CD14-positive monocyte (primary cell): Measurements from ENCODE around the gene PTPRN2. TPM values are rescaled to one million over a fixed set of nuclear protein-coding genes. Genes with fewer than 3 reads are reported as not detected.

Experiments used
- DNase-seq, 3 donors: peaks; one replicate each; pipeline ENCODE4 v3.0.0-alpha.2; 2011 to 2022
- H2AFZ ChIP-seq: 2 replicates; pipeline ENCODE4 v1.6.0; 2012; ENCODE audit warnings: mild to moderate bottlenecking, low read depth, low read length, inconsistent platforms; ENCODE audit not compliant: insufficient read depth, poor library complexity, severe bottlenecking
- H3K27ac ChIP-seq, 2 donors: 1 replicate in 1 of 2; 2 replicates in 1 of 2; pipeline ENCODE4 v1.5.1; 2012 to 2013; ENCODE audit warnings: low read length in 2 of 2, control low read depth in 1 of 2, inconsistent platforms in 1 of 2, low read depth in 1 of 2, mild to moderate bottlenecking in 1 of 2
- H3K27me3 ChIP-seq, 2 donors: one replicate each; pipeline versions ENCODE4 v1.6.0 to v1.6.1; 2011 to 2013; ENCODE audit warnings: low read length in 2 of 2; ENCODE audit not compliant: control insufficient read depth in 2 of 2, insufficient read depth in 2 of 2
- H3K36me3 ChIP-seq, 2 donors: replicated peaks in 1 of 2; 1 replicate in 1 of 2; 2 replicates in 1 of 2; pipeline versions ENCODE4 v1.5.1 to v1.6.1; 2012 to 2013; ENCODE audit warnings: low read length in 2 of 2, control low read depth in 1 of 2, inconsistent platforms in 1 of 2, mild to moderate bottlenecking in 1 of 2; ENCODE audit not compliant: insufficient read depth in 2 of 2, control insufficient read depth in 1 of 2
- H3K4me1 ChIP-seq, 2 donors: 1 replicate in 1 of 2; 2 replicates in 1 of 2; pipeline versions ENCODE4 v1.5.1 to v1.6.1; 2012 to 2013; ENCODE audit warnings: low read length in 2 of 2, control low read depth in 1 of 2, inconsistent platforms in 1 of 2, mild to moderate bottlenecking in 1 of 2, moderate library complexity in 1 of 2; ENCODE audit not compliant: insufficient read depth in 2 of 2, control insufficient read depth in 1 of 2
- H3K4me2 ChIP-seq: replicated peaks from 2 replicates; pipeline ENCODE3; 2012; ENCODE audit warnings: low read length, moderate library complexity, mild to moderate bottlenecking; ENCODE audit not compliant: poor library complexity, severe bottlenecking; ENCODE audit errors: extremely low read depth
- H3K4me3 ChIP-seq, 3 experiments: fragments of 200-600 bp in 1 of 3; sonication (generic) in 1 of 3; replicated peaks in 1 of 3; 1 replicate in 2 of 3; 2 replicates in 1 of 3; pipeline ENCODE4 v1.5.1; 2011 to 2013; ENCODE audit warnings: low read length in 3 of 3, mild to moderate bottlenecking in 3 of 3, control low read depth in 2 of 3, low read depth in 2 of 3, inconsistent platforms in 1 of 3, moderate library complexity in 1 of 3
- H3K79me2 ChIP-seq: 2 replicates; pipeline ENCODE4 v1.6.0; 2012; ENCODE audit warnings: mild to moderate bottlenecking, control low read depth, inconsistent platforms, low read length, moderate library complexity; ENCODE audit not compliant: insufficient read depth
- H3K9ac ChIP-seq: 2 replicates; pipeline ENCODE4 v1.6.0; 2017; ENCODE audit warnings: low read length, mild to moderate bottlenecking; ENCODE audit not compliant: insufficient read depth, poor library complexity, severe bottlenecking
- H3K9me3 ChIP-seq, 2 donors: replicated peaks in 1 of 2; 1 replicate in 1 of 2; 2 replicates in 1 of 2; pipeline versions ENCODE4 v1.5.1 to v1.6.1; 2012 to 2013; ENCODE audit warnings: low read length in 2 of 2, control low read depth in 1 of 2; ENCODE audit not compliant: control insufficient read depth in 1 of 2, insufficient read depth in 1 of 2
- H4K20me1 ChIP-seq: 2 replicates; pipeline ENCODE4 v1.6.0; 2012; ENCODE audit warnings: mild to moderate bottlenecking, low read length, control low read depth, moderate library complexity; ENCODE audit not compliant: insufficient read depth
- H3K27ac Mint-ChIP-seq, 7 donors: one replicate each; pipeline ENCODE4 v1.8.0; 2020; ENCODE audit warnings: mild to moderate bottlenecking in 7 of 7, mixed read lengths in 7 of 7, moderate library complexity in 6 of 7, inconsistent platforms in 2 of 7
- H3K27me3 Mint-ChIP-seq, 3 donors: one replicate each; pipeline ENCODE4 v1.8.0; 2021 to 2022; ENCODE audit warnings: low read depth in 3 of 3, mild to moderate bottlenecking in 3 of 3, mixed read lengths in 3 of 3, moderate library complexity in 3 of 3, inconsistent platforms in 1 of 3
- H3K36me3 Mint-ChIP-seq, 2 donors: one replicate each; pipeline ENCODE4 v1.8.0; 2020; ENCODE audit warnings: mixed read lengths in 2 of 2, inconsistent platforms in 1 of 2, mild to moderate bottlenecking in 1 of 2
- H3K4me1 Mint-ChIP-seq: one replicate; pipeline ENCODE4 v1.8.0; 2020; ENCODE audit warnings: mild to moderate bottlenecking, mixed read lengths
- H3K4me3 Mint-ChIP-seq, 2 donors: one replicate each; pipeline ENCODE4 v1.8.0; 2020; ENCODE audit warnings: mild to moderate bottlenecking in 2 of 2, mixed read lengths in 2 of 2, moderate library complexity in 1 of 2
- H3K9me3 Mint-ChIP-seq, 7 donors: one replicate each; pipeline ENCODE4 v1.8.0; 2020 to 2022; ENCODE audit warnings: mixed read lengths in 7 of 7, mild to moderate bottlenecking in 6 of 7, moderate library complexity in 6 of 7, inconsistent platforms in 2 of 7
- CTCF ChIP-seq: fragments of 200-600 bp; IDR thresholded peaks from one replicate; pipeline ENCODE4 v1.8.0; 2022; ENCODE audit warnings: antibody characterized with exemption, mild to moderate bottlenecking
- WGBS: methylation state at CpG from one replicate; pipeline ENCODE4 v1.1.5; 2013; ENCODE audit warnings: missing lambda C conversion rate; ENCODE audit not compliant: insufficient coverage; 5-methylcytosine and 5-hydroxymethylcytosine counted together
- intact Hi-C, 2 donors: fragments of 100-400 bp; cut with micrococcal nuclease; formaldehyde crosslinking; loops; one replicate each; pipeline versions ENCODE4 v1.15.0 to v1.15.1; 2023
- polyA plus RNA-seq, 3 donors: library from polyadenylated mRNA; depleted of rRNA in 1 of 3; unstranded in 2 of 3; stranded (reverse) in 1 of 3; fragments of 300-500 nt in 2 of 3; fragments of >200 nt in 1 of 3; fragmentation: Illumina TruSeq in 2 of 3; gene quantifications; 1 replicate in 2 of 3; 2 replicates in 1 of 3; pipeline ENCODE4 v1.2.3, GENCODE V29; 2012 to 2021

PTPRN2 gene
- polyA plus RNA-seq, 3 donors, result 0.25 to 1.4 (median 0.97) TPM

DNA sequence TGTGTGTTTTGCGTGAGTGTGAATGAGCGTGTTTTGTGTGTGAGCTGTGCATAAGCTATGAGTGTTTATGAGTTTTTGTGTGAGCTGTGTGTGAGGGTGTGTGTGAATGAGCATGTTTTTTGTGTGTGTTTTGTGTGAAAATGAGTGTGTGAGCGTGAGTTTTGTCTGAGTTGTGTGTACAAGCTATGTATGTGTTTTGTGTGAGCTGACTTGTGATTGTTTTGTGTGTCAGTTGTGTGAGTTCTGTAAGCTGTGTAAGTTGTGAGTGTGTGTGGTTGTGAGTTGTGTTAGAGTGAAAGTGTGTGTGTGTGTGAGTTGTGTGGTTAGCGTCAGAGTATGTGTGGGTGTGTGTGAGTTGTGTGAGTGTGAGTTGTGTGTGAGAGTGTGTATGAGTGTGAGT is 343.2 kb downstream of the PTPRN2 start:
- H3K9me3 Mint-ChIP-seq, result peaks cover 7 to 24% (median 22%) of the 10 kb centered on the region in 7 donors
- WGBS, result 96% methylated on average over 3 of the region's 4 CpGs
- TF ChIP-seq CTCF, result no peak

GRCh38 chr7:158241919-158242318 is 345.7 kb downstream of the PTPRN2 start:
- no peak overlapping the region for H3K4me3 Mint-ChIP-seq
- Histone ChIP-seq H2AFZ (no peak overlapping the region), H3K79me2 (no peaks in the 10 kb centered on the region), H3K4me2 (no peak overlapping the region), H3K27me3 (no peaks in the 10 kb centered on the region), H3K36me3 (no peaks in the 10 kb centered on the region), H3K27ac (no peak overlapping the region), H3K4me1 (no peaks in the 10 kb centered on the region), H3K4me3 (no peak overlapping the region), H3K9ac (no peak overlapping the region), H3K9me3 (peaks cover 26 to 46% of the 10 kb centered on the region in 2 donors), H4K20me1 (no peaks in the 10 kb centered on the region)
- 89% methylated on average over 3 of the region's 7 CpGs for whole genome bisulfite sequencing
- H3K27ac Mint-ChIP-seq, result no peak overlapping the region
- H3K9me3 Mint-ChIP-seq, result peaks cover 10 to 36% (median 19%) of the 10 kb centered on the region in 7 donors
- no peaks in the 10 kb centered on the region for H3K36me3 Mint-ChIP-seq
- intact Hi-C loops, result no loop called here
- no peak for TF ChIP-seq CTCF
- H3K27me3 Mint-ChIP-seq, result peaks cover 0 to 1% (median 0%) of the 10 kb centered on the region in 3 donors
- DNase-seq, result no peak
- no peaks in the 10 kb centered on the region for H3K4me1 Mint-ChIP-seq

More for the DNA sequence above, 343.2 kb downstream of the PTPRN2 start:
- H3K36me3 Mint-ChIP-seq, result no peaks in the 10 kb centered on the region
- Histone ChIP-seq H4K20me1 (no peaks in the 10 kb centered on the region), H3K79me2 (no peaks in the 10 kb centered on the region), H3K27ac (no peak overlapping the region), H3K27me3 (no peaks in the 10 kb centered on the region), H2AFZ (no peak overlapping the region), H3K4me2 (no peak overlapping the region), H3K4me3 (no peak overlapping the region), H3K9ac (no peak overlapping the region), H3K36me3 (no peaks in the 10 kb centered on the region), H3K9me3 (peaks cover 50 to 52% of the 10 kb centered on the region in 2 donors), H3K4me1 (no peaks in the 10 kb centered on the region)
- H3K27me3 Mint-ChIP-seq, result peaks cover 0 to 1% (median 0%) of the 10 kb centered on the region in 3 donors
- no peak overlapping the region for H3K27ac Mint-ChIP-seq
- intact Hi-C loops, result no loop called here
- no peaks in the 10 kb centered on the region for H3K4me1 Mint-ChIP-seq
- H3K4me3 Mint-ChIP-seq, result no peak overlapping the region
- no peak for DNase-seq
